Body of pancreas (tissue), 4 donors: ENCODE measurements around the gene UST. TPM values are rescaled to one million over a fixed set of nuclear protein-coding genes. Genes with fewer than 3 reads are reported as not detected.

Source experiments
- ATAC-seq: fragments of 150-250 bp; one replicate; pipeline ENCODE4 v1.9.1; 2016
- DNase-seq, 4 donors: peaks; one replicate each; pipeline ENCODE4 v3.0.0-alpha.2; 2019
- H3K27ac ChIP-seq, 4 donors: fragments of 200-600 bp; sonication (generic); 1 replicate in 3 of 4; 2 replicates in 1 of 4; pipeline versions ENCODE4 v1.5.1 to v1.6.1; 2016 to 2019; ENCODE audit warnings: mild to moderate bottlenecking in 1 of 4, mixed read lengths in 1 of 4, moderate library complexity in 1 of 4
- H3K27me3 ChIP-seq, 2 donors: fragments of 200-600 bp; sonication (generic); one replicate each; pipeline ENCODE4 v1.6.0; 2016; ENCODE audit warnings: mild to moderate bottlenecking in 1 of 2
- H3K36me3 ChIP-seq, 2 donors: fragments of 200-600 bp; sonication (generic); replicated peaks in 1 of 2; 2 replicates each; pipeline ENCODE4 v1.5.1; 2016; ENCODE audit warnings: low read depth in 2 of 2; ENCODE audit not compliant: insufficient read depth in 1 of 2
- H3K4me1 ChIP-seq: fragments of 200-600 bp; sonication (generic); one replicate; pipeline ENCODE4 v1.6.0; 2016
- H3K4me3 ChIP-seq, 2 donors: fragments of 200-600 bp; sonication (generic); 1 replicate in 1 of 2; 2 replicates in 1 of 2; pipeline ENCODE4 v1.5.1; 2016 to 2019
- H3K9me3 ChIP-seq, 3 donors: fragments of 200-600 bp; sonication (generic); 1 replicate in 2 of 3; 2 replicates in 1 of 3; pipeline ENCODE4 v1.5.1; 2016
- CTCF ChIP-seq, 7 experiments: fragments of 450-650 bp in 4 of 7; fragments of 200-600 bp in 3 of 7; sonication (generic) in 3 of 7; IDR thresholded peaks; one replicate each; pipeline ENCODE4 v1.5.1; 2016 to 2019; ENCODE audit warnings: antibody characterized with exemption in 7 of 7
- POLR2A ChIP-seq, 3 donors: fragments of 450-650 bp; IDR thresholded peaks; one replicate each; pipeline ENCODE4 v1.6.1; 2016; ENCODE audit warnings: antibody characterized with exemption in 3 of 3, mild to moderate bottlenecking in 2 of 3
- WGBS, 2 donors: methylation state at CpG; one replicate each; pipeline ENCODE4 v1.1.5; 2017; 5-methylcytosine and 5-hydroxymethylcytosine counted together
- intact Hi-C: fragments of 100-400 bp; cut with DNase I; formaldehyde crosslinking; loops from one replicate; pipeline ENCODE4 v1.15.1; 2023
- total RNA-seq, 2 donors: library from RNA; depleted of rRNA; stranded (reverse); fragments of >200 nt; gene quantifications; one replicate each; pipeline ENCODE4 v1.1.0, GENCODE V29; 2016

UST gene
- total RNA-seq, 2 donors from 2014 or later, result 11.4 to 28.3 TPM

DNA sequence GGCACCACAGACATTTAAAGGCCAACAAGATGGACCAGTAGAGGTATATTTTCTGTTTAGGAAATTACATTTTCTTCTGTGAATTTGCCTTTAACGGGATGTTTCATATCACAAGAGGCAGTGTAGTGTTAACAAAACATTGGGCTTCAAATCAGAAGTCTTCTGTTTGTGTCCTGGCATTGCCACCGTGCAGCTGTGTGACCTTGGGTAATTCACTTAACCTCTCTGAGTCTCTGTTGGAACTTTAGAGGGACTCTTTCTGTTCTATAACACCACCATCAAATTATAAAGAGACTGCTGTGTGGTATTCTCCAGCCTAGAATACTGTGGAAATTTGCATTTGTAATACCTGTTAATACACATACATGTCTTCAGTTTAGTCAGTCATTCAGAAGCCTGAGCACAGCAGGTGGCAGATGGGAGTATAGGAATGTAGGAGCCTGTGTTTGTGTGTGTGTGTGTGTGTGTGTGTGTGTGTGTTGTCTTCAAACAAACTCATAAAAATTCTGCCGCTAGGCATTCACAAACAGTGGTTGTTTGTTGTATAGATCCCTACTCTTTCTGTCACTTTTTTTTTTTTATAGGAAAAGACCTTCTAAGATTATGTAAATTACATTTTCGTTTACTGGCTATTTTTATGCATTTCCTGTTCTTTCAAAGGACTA, 22.6 kb downstream of the UST start:
- H3K36me3 ChIP-seq, result no peaks in the 10 kb centered on the region
- H3K4me1 ChIP-seq, result peaks cover 25% of the 10 kb centered on the region
- intact Hi-C loops, result no loop called here
- TF ChIP-seq POLR2A (IDR thresholded peaks at IDR 0.05) (no peak), CTCF (IDR thresholded peaks at IDR 0.05) (no peak)
- no peaks in the 10 kb centered on the region for H3K27me3 ChIP-seq
- H3K27ac ChIP-seq, result no peak overlapping the region
- no peaks in the 10 kb centered on the region for H3K9me3 ChIP-seq
- 41 to 52% methylated on average over 4 of the region's 4 CpGs for WGBS, 2 donors
- H3K4me3 ChIP-seq, result no peak overlapping the region
- DNase-seq (no peak), ATAC-seq (no peak)

- Histone ChIP-seq H3K9me3 (no peaks in the 10 kb centered on the region), H3K4me1 (peaks cover 25% of the 10 kb centered on the region), H3K27ac (no peak overlapping the region), H3K27me3 (no peaks in the 10 kb centered on the region), H3K36me3 (no peaks in the 10 kb centered on the region), H3K4me3 (no peak overlapping the region)
- TF ChIP-seq CTCF (IDR thresholded peaks at IDR 0.05) (no peak), POLR2A (IDR thresholded peaks at IDR 0.05) (no peak)
- intact Hi-C loops, result no loop called here
- WGBS, 2 donors, result 41 to 50% methylated on average over 8 of the region's 8 CpGs
- ATAC-seq (peak; percentile 71), DNase-seq (peak in 1 of 4 donors; percentile 39)
Measured at GRCh38 chr6:148770408-148771211, 23.8 kb downstream of the UST start.

DNA sequence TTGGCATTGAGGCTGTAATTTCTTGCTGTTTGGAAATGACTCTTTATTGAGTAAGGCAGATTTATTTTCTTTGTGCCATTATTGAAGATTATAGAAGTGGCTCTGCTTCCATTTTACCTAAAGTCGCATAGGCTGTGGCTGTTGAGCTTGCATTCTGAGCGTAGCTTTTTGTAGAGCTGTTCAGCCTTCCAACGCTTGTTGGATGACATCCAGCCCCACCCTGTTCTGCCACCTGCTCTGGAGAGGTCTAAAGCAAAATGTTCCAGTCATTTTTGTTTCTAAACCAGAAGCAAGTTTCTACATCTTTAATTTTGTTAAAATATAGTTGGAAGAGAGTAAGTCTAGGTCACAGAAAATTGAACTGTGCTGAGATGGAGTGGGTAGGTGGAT, 24.4 kb downstream of the UST start:
- H3K36me3 ChIP-seq, result no peaks in the 10 kb centered on the region
- no peaks in the 10 kb centered on the region for H3K27me3 ChIP-seq
- 22 to 25% methylated on average over 3 of the region's 3 CpGs for WGBS, 2 donors
- no peak overlapping the region for H3K4me3 ChIP-seq
- no peak for TF ChIP-seq POLR2A (IDR thresholded peaks at IDR 0.05)
- TF ChIP-seq CTCF (IDR thresholded peaks at IDR 0.05), result no peak
- no peak overlapping the region for H3K27ac ChIP-seq
- peaks cover 25% of the 10 kb centered on the region for H3K4me1 ChIP-seq
- intact Hi-C loops, result no loop called here
- no peaks in the 10 kb centered on the region for H3K9me3 ChIP-seq
- peak; percentile 64 for ATAC-seq
- DNase-seq, result peak; percentile 31 to 63 (median 56)

GRCh38 chr6:148771896-148772554, 25.2 kb downstream of the UST start:
- peaks cover 25% of the 10 kb centered on the region for H3K4me1 ChIP-seq
- intact Hi-C loops, result no loop called here
- no peak overlapping the region for H3K27ac ChIP-seq
- no peaks in the 10 kb centered on the region for H3K9me3 ChIP-seq
- no peaks in the 10 kb centered on the region for H3K36me3 ChIP-seq
- TF ChIP-seq CTCF (IDR thresholded peaks at IDR 0.05) (no peak), POLR2A (IDR thresholded peaks at IDR 0.05) (no peak)
- DNase-seq, result no peak
- no peaks in the 10 kb centered on the region for H3K27me3 ChIP-seq
- H3K4me3 ChIP-seq, result no peak overlapping the region
- WGBS, 2 donors, result 92 to 94% methylated on average over 6 of the region's 6 CpGs
- no peak for ATAC-seq
